GM23338 (cell line): ENCODE data around the gene FPR1. TPM values are rescaled to one million over a fixed set of nuclear protein-coding genes. Genes with fewer than 3 reads are reported as not detected.

Source experiments
- ATAC-seq: fragments of 200-7000 bp; cut with Tn5 transposase; 3 replicates; pipeline ENCODE4 v1.9.1; 2020
- DNase-seq: peaks from one replicate; pipeline ENCODE4 v3.0.0-alpha.2; 2015; ENCODE audit warnings: low spot score
- H2AFZ ChIP-seq: fragments of 200-600 bp; sonication (generic); 2 replicates; pipeline ENCODE4 v1.8.0; 2016; ENCODE audit warnings: antibody characterized with exemption, mild to moderate bottlenecking, moderate library complexity
- H3F3A ChIP-seq: fragments of 200-600 bp; sonication (generic); replicated peaks from 2 replicates; pipeline ENCODE4 v1.8.0; 2017; ENCODE audit warnings: antibody characterized with exemption, mixed run types, low read depth
- H3K27ac ChIP-seq: fragments of 200-600 bp; sonication (generic); 2 replicates; pipeline ENCODE4 v1.6.1; 2016; ENCODE audit warnings: low read depth
- H3K27me3 ChIP-seq: fragments of 200-600 bp; sonication (generic); 2 replicates; pipeline ENCODE4 v1.8.0; 2016; ENCODE audit warnings: mild to moderate bottlenecking, mixed run types, moderate library complexity; ENCODE audit not compliant: insufficient read depth
- H3K36me3 ChIP-seq: fragments of 200-600 bp; sonication (generic); 2 replicates; pipeline ENCODE4 v1.8.0; 2016; ENCODE audit warnings: mild to moderate bottlenecking; ENCODE audit not compliant: insufficient read depth
- H3K4me1 ChIP-seq: fragments of 200-600 bp; sonication (generic); 2 replicates; pipeline ENCODE4 v1.8.0; 2016; ENCODE audit warnings: mild to moderate bottlenecking, moderate library complexity; ENCODE audit not compliant: insufficient read depth
- H3K4me2 ChIP-seq: fragments of 200-600 bp; sonication (generic); 2 replicates; pipeline ENCODE4 v1.7.1; 2017; ENCODE audit warnings: mixed run types
- H3K4me3 ChIP-seq: fragments of 200-600 bp; sonication (generic); 2 replicates; pipeline ENCODE4 v1.6.1; 2016; ENCODE audit warnings: mixed run types
- H3K79me2 ChIP-seq: fragments of 200-600 bp; sonication (generic); replicated peaks from 2 replicates; pipeline ENCODE4 v1.8.0; 2017; ENCODE audit warnings: mild to moderate bottlenecking; ENCODE audit not compliant: insufficient read depth
- H3K9me2 ChIP-seq: fragments of 200-600 bp; sonication (generic); 2 replicates; pipeline ENCODE4 v1.8.0; 2017; ENCODE audit not compliant: insufficient read depth
- H4K20me1 ChIP-seq: fragments of 200-600 bp; sonication (generic); replicated peaks from 2 replicates; pipeline ENCODE4 v1.8.0; 2017; ENCODE audit warnings: mild to moderate bottlenecking; ENCODE audit not compliant: insufficient read depth
- H3K27ac Mint-ChIP-seq: 2 replicates; pipeline ENCODE4 v1.8.0; 2020; ENCODE audit warnings: inconsistent platforms, mild to moderate bottlenecking, moderate library complexity, mixed read lengths
- H3K27me3 Mint-ChIP-seq: 3 replicates; pipeline ENCODE4 v1.8.0; 2022; ENCODE audit warnings: low read depth, mild to moderate bottlenecking, moderate library complexity, mixed read lengths, inconsistent platforms; ENCODE audit not compliant: insufficient read depth, poor library complexity
- H3K36me3 Mint-ChIP-seq: 3 replicates; pipeline ENCODE4 v1.8.0; 2021; ENCODE audit warnings: low read depth, mild to moderate bottlenecking, inconsistent platforms, moderate library complexity, mixed read lengths
- H3K4me1 Mint-ChIP-seq: 3 replicates; pipeline ENCODE4 v1.8.0; 2020; ENCODE audit warnings: mild to moderate bottlenecking, inconsistent platforms, mixed read lengths
- H3K4me3 Mint-ChIP-seq: 3 replicates; pipeline ENCODE4 v1.8.0; 2021; ENCODE audit warnings: moderate library complexity, mild to moderate bottlenecking, inconsistent platforms, mixed read lengths
- H3K9me3 Mint-ChIP-seq: 3 replicates; pipeline ENCODE4 v1.8.0; 2020; ENCODE audit warnings: moderate library complexity, mild to moderate bottlenecking, inconsistent platforms, mixed read lengths
- CREB1 ChIP-seq: fragments of 250-450 bp; sonication (Bioruptor Pico); IDR thresholded peaks from 2 replicates; pipeline ENCODE4 v1.5.0; 2020; ENCODE audit warnings: low read depth, mild to moderate bottlenecking, moderate library complexity
- EZH2 ChIP-seq: fragments of 200-600 bp; sonication (generic); IDR thresholded peaks from one replicate; pipeline ENCODE4 v1.8.0; 2017; ENCODE audit warnings: antibody characterized with exemption, mild to moderate bottlenecking, low read depth; ENCODE audit not compliant: unreplicated experiment
- EZH2phosphoT487 ChIP-seq: fragments of 200-600 bp; sonication (generic); IDR thresholded peaks from one replicate; pipeline ENCODE4 v1.8.1; 2018; ENCODE audit warnings: antibody characterized with exemption; ENCODE audit not compliant: unreplicated experiment
- JUNB ChIP-seq: IDR thresholded peaks from one replicate; pipeline ENCODE4 v1.6.1; 2016; ENCODE audit warnings: antibody characterized with exemption; ENCODE audit not compliant: unreplicated experiment
- NANOG ChIP-seq: IDR thresholded peaks from 2 replicates; pipeline ENCODE4 v1.6.1; 2016; ENCODE audit warnings: antibody characterized with exemption, borderline replicate concordance
- POLR2AphosphoS5 ChIP-seq: IDR thresholded peaks from 2 replicates; pipeline ENCODE4 v1.6.1; 2016; ENCODE audit warnings: antibody characterized with exemption, low read depth
- STAT1 ChIP-seq: IDR thresholded peaks from one replicate; pipeline ENCODE4 v1.6.1; 2016; ENCODE audit warnings: antibody characterized with exemption; ENCODE audit not compliant: unreplicated experiment
- ZNF114 ChIP-seq: fragments of 250-450 bp; sonication (Bioruptor Pico); IDR thresholded peaks from 2 replicates; pipeline ENCODE4 v1.5.0; 2020; ENCODE audit warnings: mild to moderate bottlenecking, moderate library complexity
- ZNF331 ChIP-seq: fragments of 250-450 bp; sonication (Bioruptor Pico); IDR thresholded peaks from 2 replicates; pipeline ENCODE4 v1.5.0; 2020; ENCODE audit warnings: low read depth, mild to moderate bottlenecking, moderate library complexity
- ZNF462 ChIP-seq: fragments of 250-450 bp; sonication (Bioruptor Pico); IDR thresholded peaks from 2 replicates; pipeline ENCODE4 v1.5.0; 2020; ENCODE audit warnings: mild to moderate bottlenecking, moderate library complexity
- polyA plus RNA-seq: library from polyadenylated mRNA; unstranded; fragments of >200 nt; fragmentation: Nextera tagmentation; extraction: Ambion mirVana; gene quantifications from 2 replicates; pipeline ENCODE4 v1.2.1, GENCODE V29; 2016
- total RNA-seq: library from RNA; depleted of rRNA; stranded (reverse); fragments of >200 nt; shearing (Covaris generic); gene quantifications from 2 replicates; pipeline ENCODE4 v1.2.3, GENCODE V29; 2014
- TF ChIP-seq, protein P1 (sequence below): IDR thresholded peaks from 2 replicates; pipeline ENCODE4 v1.6.1; 2016; ENCODE audit warnings: antibody characterized with exemption
- TF ChIP-seq, protein P2 (sequence below): IDR thresholded peaks from one replicate; pipeline ENCODE4 v1.6.1; 2018; ENCODE audit warnings: antibody characterized with exemption; ENCODE audit not compliant: unreplicated experiment
- TF ChIP-seq, protein P3 (sequence below), 2 experiments: fragments of 200-600 bp in 1 of 2; sonication (generic) in 1 of 2; conservative IDR thresholded peaks; 2 replicates each; pipeline versions ENCODE4 v1.5.1 to v1.6.1; 2016 to 2017; ENCODE audit warnings: antibody characterized with exemption in 2 of 2, low read depth in 2 of 2, mild to moderate bottlenecking in 2 of 2, moderate library complexity in 1 of 2

FPR1 gene
- total and polyA plus RNA-seq, 2 experiments from 2014 or later: not detected

- no peaks in the 10 kb centered on the region; the same call in 1 of the 2 replicates for H3K4me1 ChIP-seq
- H3K79me2 ChIP-seq: no peaks in the 10 kb centered on the region
- H3K36me3 Mint-ChIP-seq: peaks cover 3% of the 10 kb centered on the region; the same call in 2 of the 3 replicates
- ATAC-seq (no peak), DNase-seq (no peak)
- no peak overlapping the region for H3K4me3 Mint-ChIP-seq
- H3K4me2 ChIP-seq: no peak overlapping the region
- peaks cover 4% of the 10 kb centered on the region; the same call in 2 of the 3 replicates for H3K9me3 Mint-ChIP-seq
- peaks cover 35% of the 10 kb centered on the region for H3K27me3 ChIP-seq
- H3K27ac Mint-ChIP-seq: no peak overlapping the region
- H4K20me1 ChIP-seq: no peaks in the 10 kb centered on the region
- no peaks in the 10 kb centered on the region for H3K9me2 ChIP-seq
- peaks cover 28% of the 10 kb centered on the region for H3K27me3 Mint-ChIP-seq
- H3K27ac ChIP-seq: no peak overlapping the region
- no peak overlapping the region for H2AFZ ChIP-seq
- H3K4me1 Mint-ChIP-seq: peaks cover 4% of the 10 kb centered on the region; the same call in 1 of the 3 replicates
- TF ChIP-seq, protein P1, sequence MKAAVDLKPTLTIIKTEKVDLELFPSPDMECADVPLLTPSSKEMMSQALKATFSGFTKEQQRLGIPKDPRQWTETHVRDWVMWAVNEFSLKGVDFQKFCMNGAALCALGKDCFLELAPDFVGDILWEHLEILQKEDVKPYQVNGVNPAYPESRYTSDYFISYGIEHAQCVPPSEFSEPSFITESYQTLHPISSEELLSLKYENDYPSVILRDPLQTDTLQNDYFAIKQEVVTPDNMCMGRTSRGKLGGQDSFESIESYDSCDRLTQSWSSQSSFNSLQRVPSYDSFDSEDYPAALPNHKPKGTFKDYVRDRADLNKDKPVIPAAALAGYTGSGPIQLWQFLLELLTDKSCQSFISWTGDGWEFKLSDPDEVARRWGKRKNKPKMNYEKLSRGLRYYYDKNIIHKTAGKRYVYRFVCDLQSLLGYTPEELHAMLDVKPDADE: no peak
- TF ChIP-seq NANOG (no peak), EZH2 (no peak), ZNF462 (CRISPR knock-in tag) (no peak), ZNF331 (no peak), STAT1 (no peak), JUNB (no peak), CREB1 (CRISPR knock-in tag) (no peak), EZH2phosphoT487 (no peak), POLR2AphosphoS5 (no peak), ZNF114 (no peak)
- TF ChIP-seq, protein P2, sequence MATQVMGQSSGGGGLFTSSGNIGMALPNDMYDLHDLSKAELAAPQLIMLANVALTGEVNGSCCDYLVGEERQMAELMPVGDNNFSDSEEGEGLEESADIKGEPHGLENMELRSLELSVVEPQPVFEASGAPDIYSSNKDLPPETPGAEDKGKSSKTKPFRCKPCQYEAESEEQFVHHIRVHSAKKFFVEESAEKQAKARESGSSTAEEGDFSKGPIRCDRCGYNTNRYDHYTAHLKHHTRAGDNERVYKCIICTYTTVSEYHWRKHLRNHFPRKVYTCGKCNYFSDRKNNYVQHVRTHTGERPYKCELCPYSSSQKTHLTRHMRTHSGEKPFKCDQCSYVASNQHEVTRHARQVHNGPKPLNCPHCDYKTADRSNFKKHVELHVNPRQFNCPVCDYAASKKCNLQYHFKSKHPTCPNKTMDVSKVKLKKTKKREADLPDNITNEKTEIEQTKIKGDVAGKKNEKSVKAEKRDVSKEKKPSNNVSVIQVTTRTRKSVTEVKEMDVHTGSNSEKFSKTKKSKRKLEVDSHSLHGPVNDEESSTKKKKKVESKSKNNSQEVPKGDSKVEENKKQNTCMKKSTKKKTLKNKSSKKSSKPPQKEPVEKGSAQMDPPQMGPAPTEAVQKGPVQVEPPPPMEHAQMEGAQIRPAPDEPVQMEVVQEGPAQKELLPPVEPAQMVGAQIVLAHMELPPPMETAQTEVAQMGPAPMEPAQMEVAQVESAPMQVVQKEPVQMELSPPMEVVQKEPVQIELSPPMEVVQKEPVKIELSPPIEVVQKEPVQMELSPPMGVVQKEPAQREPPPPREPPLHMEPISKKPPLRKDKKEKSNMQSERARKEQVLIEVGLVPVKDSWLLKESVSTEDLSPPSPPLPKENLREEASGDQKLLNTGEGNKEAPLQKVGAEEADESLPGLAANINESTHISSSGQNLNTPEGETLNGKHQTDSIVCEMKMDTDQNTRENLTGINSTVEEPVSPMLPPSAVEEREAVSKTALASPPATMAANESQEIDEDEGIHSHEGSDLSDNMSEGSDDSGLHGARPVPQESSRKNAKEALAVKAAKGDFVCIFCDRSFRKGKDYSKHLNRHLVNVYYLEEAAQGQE: no peak
- TF ChIP-seq, protein P3, sequence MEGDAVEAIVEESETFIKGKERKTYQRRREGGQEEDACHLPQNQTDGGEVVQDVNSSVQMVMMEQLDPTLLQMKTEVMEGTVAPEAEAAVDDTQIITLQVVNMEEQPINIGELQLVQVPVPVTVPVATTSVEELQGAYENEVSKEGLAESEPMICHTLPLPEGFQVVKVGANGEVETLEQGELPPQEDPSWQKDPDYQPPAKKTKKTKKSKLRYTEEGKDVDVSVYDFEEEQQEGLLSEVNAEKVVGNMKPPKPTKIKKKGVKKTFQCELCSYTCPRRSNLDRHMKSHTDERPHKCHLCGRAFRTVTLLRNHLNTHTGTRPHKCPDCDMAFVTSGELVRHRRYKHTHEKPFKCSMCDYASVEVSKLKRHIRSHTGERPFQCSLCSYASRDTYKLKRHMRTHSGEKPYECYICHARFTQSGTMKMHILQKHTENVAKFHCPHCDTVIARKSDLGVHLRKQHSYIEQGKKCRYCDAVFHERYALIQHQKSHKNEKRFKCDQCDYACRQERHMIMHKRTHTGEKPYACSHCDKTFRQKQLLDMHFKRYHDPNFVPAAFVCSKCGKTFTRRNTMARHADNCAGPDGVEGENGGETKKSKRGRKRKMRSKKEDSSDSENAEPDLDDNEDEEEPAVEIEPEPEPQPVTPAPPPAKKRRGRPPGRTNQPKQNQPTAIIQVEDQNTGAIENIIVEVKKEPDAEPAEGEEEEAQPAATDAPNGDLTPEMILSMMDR (conservative IDR thresholded peaks at IDR 0.05; ENCODE audit: low read depth in 2 of 2): no peak
- H3K4me3 ChIP-seq: no peak overlapping the region
- H3K36me3 ChIP-seq: no peaks in the 10 kb centered on the region
- H3F3A ChIP-seq: no peaks in the 10 kb centered on the region
These were observed 36.8 kb downstream of the FPR1 start for GRCh38 chr19:51714848-51715247.
